ENCODE results near the gene BRD2.

Gene BRD2

GRCh38 chr6:32968093-32968866 lies at the start of gene BRD2:
Gene BRD2 (plus strand): TSS chr6:32968594. CDS start chr6:32972899, 4,305 bp downstream.
- H3K27ac Mint-ChIP-seq = peak within 1 kb of the TSS; percentile 99
- no peaks in the 10 kb centered on the region for H3K9me3 Mint-ChIP-seq

GRCh38 chr6:32920715-32921114 lies 47.7 kb upstream of the BRD2 start:
- peaks cover 44% of the 10 kb centered on the region for H3K27me3 Mint-ChIP-seq (ENCODE audit: low read depth)
- H3K9me3 Mint-ChIP-seq = no peaks in the 10 kb centered on the region
- DNase-seq (ENCODE audit: low spot score) = no peak
- no peaks in the 10 kb centered on the region for H3K36me3 Mint-ChIP-seq (ENCODE audit: low read depth)
- H3K27ac Mint-ChIP-seq = no peak overlapping the region
- H3K4me3 Mint-ChIP-seq = no peak overlapping the region
- H3K4me1 Mint-ChIP-seq (ENCODE audit: low read depth) = peaks cover 11% of the 10 kb centered on the region

More at GRCh38 chr6:32968093-32968866, at the start of gene BRD2:
- peak within 1 kb of the TSS; percentile 93 for H3K4me3 Mint-ChIP-seq
- H3K4me1 Mint-ChIP-seq (ENCODE audit: low read depth) = peaks cover 23% of the 10 kb centered on the region
- H3K36me3 Mint-ChIP-seq (ENCODE audit: low read depth) = peaks cover 36% of the 10 kb centered on the region
- peak; percentile 97 for DNase-seq (ENCODE audit: low spot score)
- no peaks in the 10 kb centered on the region for H3K27me3 Mint-ChIP-seq (ENCODE audit: low read depth)

- no peak for DNase-seq (ENCODE audit: low spot score)
- H3K27me3 Mint-ChIP-seq (ENCODE audit: low read depth) = peaks cover 40% of the 10 kb centered on the region
- no peaks in the 10 kb centered on the region for H3K9me3 Mint-ChIP-seq
- H3K36me3 Mint-ChIP-seq (ENCODE audit: low read depth) = no peaks in the 10 kb centered on the region
- H3K4me3 Mint-ChIP-seq = no peak overlapping the region
- H3K4me1 Mint-ChIP-seq (ENCODE audit: low read depth) = peaks cover 2% of the 10 kb centered on the region
- no peak overlapping the region for H3K27ac Mint-ChIP-seq
Observed at GRCh38 chr6:32922083-32922482, 46.3 kb upstream of the BRD2 start.

DNA sequence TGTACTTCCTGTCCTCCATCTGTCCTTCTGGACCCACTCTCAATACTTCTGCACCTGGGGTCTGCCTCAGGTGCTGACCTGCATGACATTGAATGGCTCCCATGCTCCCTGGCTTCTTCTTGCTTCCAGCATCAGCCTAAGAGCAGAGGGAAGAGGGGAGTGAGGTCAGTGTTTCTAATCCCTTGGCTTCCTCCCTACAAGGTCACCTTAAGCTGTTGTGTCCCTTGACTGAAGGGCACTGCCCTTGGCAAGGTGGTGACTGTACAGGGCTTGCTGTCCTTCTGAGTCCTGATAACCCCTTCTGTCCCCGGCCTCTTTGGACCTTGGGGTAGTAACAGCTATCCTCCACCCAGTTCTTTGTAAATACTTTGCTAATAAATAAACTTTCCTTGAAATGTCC lies 37.2 kb upstream of the BRD2 start:
- Mint-ChIP-seq H3K9me3 (no peaks in the 10 kb centered on the region), H3K27me3 (ENCODE audit: low read depth) (peaks cover 18% of the 10 kb centered on the region), H3K36me3 (ENCODE audit: low read depth) (no peaks in the 10 kb centered on the region), H3K27ac (no peak overlapping the region), H3K4me3 (no peak overlapping the region), H3K4me1 (ENCODE audit: low read depth) (peaks cover 5% of the 10 kb centered on the region)
- DNase-seq (ENCODE audit: low spot score) = no peak

- Mint-ChIP-seq H3K4me1 (ENCODE audit: low read depth) (peaks cover 5% of the 10 kb centered on the region), H3K27ac (no peak overlapping the region), H3K36me3 (ENCODE audit: low read depth) (peaks cover 2% of the 10 kb centered on the region), H3K9me3 (no peaks in the 10 kb centered on the region), H3K4me3 (no peak overlapping the region), H3K27me3 (ENCODE audit: low read depth) (peaks cover 15% of the 10 kb centered on the region)
- DNase-seq (ENCODE audit: low spot score) = no peak
Observed at GRCh38 chr6:32932132-32932868, 36.1 kb upstream of the BRD2 start.

GRCh38 chr6:32933661-32934085 lies 34.7 kb upstream of the BRD2 start:
- DNase-seq (ENCODE audit: low spot score) = peak; percentile 63
- H3K4me3 Mint-ChIP-seq = no peak overlapping the region
- H3K36me3 Mint-ChIP-seq (ENCODE audit: low read depth) = peaks cover 4% of the 10 kb centered on the region
- no peaks in the 10 kb centered on the region for H3K9me3 Mint-ChIP-seq
- H3K27ac Mint-ChIP-seq = no peak overlapping the region
- H3K4me1 Mint-ChIP-seq (ENCODE audit: low read depth) = peaks cover 5% of the 10 kb centered on the region
- H3K27me3 Mint-ChIP-seq (ENCODE audit: low read depth) = peaks cover 12% of the 10 kb centered on the region

GRCh38 chr6:32935551-32936238 lies 32.7 kb upstream of the BRD2 start:
- peaks cover 11% of the 10 kb centered on the region for H3K4me1 Mint-ChIP-seq (ENCODE audit: low read depth)
- H3K27me3 Mint-ChIP-seq (ENCODE audit: low read depth) = peaks cover 6% of the 10 kb centered on the region
- peaks cover 4% of the 10 kb centered on the region for H3K36me3 Mint-ChIP-seq (ENCODE audit: low read depth)
- no peaks in the 10 kb centered on the region for H3K9me3 Mint-ChIP-seq
- no peak overlapping the region for H3K27ac Mint-ChIP-seq
- no peak overlapping the region for H3K4me3 Mint-ChIP-seq
- DNase-seq (ENCODE audit: low spot score) = no peak

GRCh38 chr6:32936239-32937152 lies 31.9 kb upstream of the BRD2 start:
- H3K27ac Mint-ChIP-seq = peak overlapping the region; percentile 2
- peaks cover 18% of the 10 kb centered on the region for H3K4me1 Mint-ChIP-seq (ENCODE audit: low read depth)
- H3K27me3 Mint-ChIP-seq (ENCODE audit: low read depth) = no peaks in the 10 kb centered on the region
- DNase-seq (ENCODE audit: low spot score) = no peak
- H3K36me3 Mint-ChIP-seq (ENCODE audit: low read depth) = peaks cover 4% of the 10 kb centered on the region
- H3K9me3 Mint-ChIP-seq = no peaks in the 10 kb centered on the region
- no peak overlapping the region for H3K4me3 Mint-ChIP-seq

DNA sequence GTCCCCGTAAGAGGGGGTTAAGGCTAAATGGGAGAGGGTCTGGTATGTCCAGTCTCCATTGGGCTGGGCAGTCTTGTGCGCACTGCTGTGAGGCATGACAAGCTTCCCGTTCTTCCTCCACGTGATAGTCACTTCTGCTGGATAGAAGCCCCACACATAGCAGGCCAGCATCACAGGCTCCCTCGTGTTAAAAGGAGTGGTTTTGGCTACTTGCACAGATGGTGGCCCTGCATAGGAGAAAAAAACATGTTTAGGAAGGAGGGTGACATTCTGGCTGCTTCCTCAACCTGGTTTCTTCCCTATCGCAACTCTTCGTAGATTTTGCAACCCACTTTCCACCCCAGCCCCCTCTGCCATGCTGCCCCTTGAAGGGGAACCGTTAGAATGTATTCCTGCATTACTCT lies 31.2 kb upstream of the BRD2 start:
- no peak for DNase-seq (ENCODE audit: low spot score)
- Mint-ChIP-seq H3K27ac (no peak overlapping the region), H3K9me3 (no peaks in the 10 kb centered on the region), H3K36me3 (ENCODE audit: low read depth) (peaks cover 4% of the 10 kb centered on the region), H3K4me3 (no peak overlapping the region), H3K4me1 (ENCODE audit: low read depth) (peaks cover 24% of the 10 kb centered on the region), H3K27me3 (ENCODE audit: low read depth) (no peaks in the 10 kb centered on the region)

DNA sequence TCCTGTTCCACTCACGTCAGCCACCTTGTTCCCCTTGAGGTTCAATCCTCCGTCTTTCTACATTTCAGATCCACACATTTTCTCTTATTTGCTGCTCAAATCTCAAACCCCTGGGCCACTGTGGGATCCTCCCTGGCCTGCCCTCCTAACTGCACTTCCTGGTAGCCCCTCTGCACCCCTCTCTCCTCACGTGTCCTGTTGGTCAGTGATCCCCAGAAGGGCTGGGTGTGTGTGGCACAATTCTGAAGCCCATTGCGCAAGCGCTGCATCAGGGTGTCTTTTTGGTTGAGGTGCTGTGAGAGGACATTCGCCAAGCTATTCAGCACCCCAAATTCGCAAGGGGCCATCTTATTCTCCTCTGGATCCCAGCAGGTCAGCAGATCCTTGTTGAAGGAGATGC lies 29.9 kb upstream of the BRD2 start:
- no peaks in the 10 kb centered on the region for H3K27me3 Mint-ChIP-seq (ENCODE audit: low read depth)
- DNase-seq (ENCODE audit: low spot score) = no peak
- peaks cover 35% of the 10 kb centered on the region for H3K4me1 Mint-ChIP-seq (ENCODE audit: low read depth)
- H3K36me3 Mint-ChIP-seq (ENCODE audit: low read depth) = peaks cover 4% of the 10 kb centered on the region
- H3K27ac Mint-ChIP-seq = no peak overlapping the region
- no peak overlapping the region for H3K4me3 Mint-ChIP-seq
- H3K9me3 Mint-ChIP-seq = no peaks in the 10 kb centered on the region

DNA sequence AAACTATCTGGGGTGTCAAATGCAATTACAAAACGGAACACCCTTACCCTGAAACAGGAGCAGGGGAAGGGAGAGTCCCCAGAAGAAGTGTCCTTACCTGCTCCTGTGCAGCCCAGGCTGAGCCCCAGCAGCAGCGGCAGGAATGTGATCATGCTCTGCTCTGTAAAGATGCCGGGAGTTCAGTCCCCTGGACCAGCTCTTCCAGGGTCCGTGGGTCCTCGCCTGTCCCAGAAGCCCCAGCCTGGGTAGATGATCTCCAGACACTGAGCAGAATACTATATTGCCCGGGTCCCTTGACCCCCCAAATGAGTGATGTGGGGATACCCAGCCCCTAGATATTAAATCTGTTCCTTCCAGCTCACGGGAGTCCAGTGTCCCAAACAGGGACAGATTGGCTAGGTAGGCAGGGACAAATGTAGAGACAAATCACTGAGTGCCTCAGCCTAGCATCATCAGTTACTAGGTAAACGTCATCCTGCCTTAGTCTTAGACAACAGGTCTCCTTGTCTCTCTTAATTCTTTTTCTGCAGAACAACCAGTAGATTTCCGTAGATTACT lies 27.7 kb upstream of the BRD2 start, which contains the start of gene HLA-DMB:
Gene HLA-DMB (minus strand): TSS at position 373 of the 558 bp plus-strand sequence. CDS start 221 bp downstream, at position 152.
- H3K4me3 Mint-ChIP-seq = peak within 1 kb of the TSS; percentile 87
- DNase-seq (ENCODE audit: low spot score) = peak; percentile 57
- peak within 1 kb of the TSS; percentile 94 for H3K27ac Mint-ChIP-seq
- H3K27me3 Mint-ChIP-seq (ENCODE audit: low read depth) = no peaks in the 10 kb centered on the region
- peaks cover 5% of the 10 kb centered on the region for H3K9me3 Mint-ChIP-seq
- H3K4me1 Mint-ChIP-seq (ENCODE audit: low read depth) = peaks cover 51% of the 10 kb centered on the region
- peaks cover 8% of the 10 kb centered on the region for H3K36me3 Mint-ChIP-seq (ENCODE audit: low read depth)

- Mint-ChIP-seq H3K27me3 (ENCODE audit: low read depth) (no peaks in the 10 kb centered on the region), H3K27ac (peak overlapping the region; percentile 94), H3K36me3 (ENCODE audit: low read depth) (peaks cover 10% of the 10 kb centered on the region), H3K9me3 (peaks cover 5% of the 10 kb centered on the region), H3K4me1 (ENCODE audit: low read depth) (peaks cover 51% of the 10 kb centered on the region), H3K4me3 (peak overlapping the region; percentile 87)
- peak; percentile 54 for DNase-seq (ENCODE audit: low spot score)
Observed at GRCh38 chr6:32941214-32941768, 27.1 kb upstream of the BRD2 start.
